HEK293 (cell line): ENCODE results near the gene B4GALNT4.

ENCODE experiments used
- BCL11B ChIP-seq: fragments of 450-650 bp; formaldehyde crosslinking; IDR thresholded peaks from 2 replicates; pipeline ENCODE4 v1.5.1; 2016; ENCODE audit warnings: low read depth, missing biosample characterization, missing genetic modification characterization
- BCL6B ChIP-seq: fragments of 450-650 bp; formaldehyde crosslinking; IDR thresholded peaks from 2 replicates; pipeline ENCODE4 v1.5.1; 2017; ENCODE audit warnings: missing biosample characterization, missing genetic modification characterization
- GLIS1 ChIP-seq: fragments of 450-650 bp; formaldehyde crosslinking; IDR thresholded peaks from 2 replicates; pipeline ENCODE4 v1.5.1; 2016; ENCODE audit warnings: missing biosample characterization, missing genetic modification characterization
- KLF1 ChIP-seq: fragments of 450-650 bp; formaldehyde crosslinking; IDR thresholded peaks from 2 replicates; pipeline ENCODE4 v1.5.1; 2016; ENCODE audit warnings: missing biosample characterization, missing genetic modification characterization
- KLF16 ChIP-seq: fragments of 450-650 bp; formaldehyde crosslinking; IDR thresholded peaks from 2 replicates; pipeline ENCODE4 v1.5.1; 2017; ENCODE audit warnings: missing biosample characterization, missing genetic modification characterization
- KLF8 ChIP-seq: fragments of 450-650 bp; formaldehyde crosslinking; IDR thresholded peaks from 2 replicates; pipeline ENCODE4 v1.5.1; 2016; ENCODE audit warnings: missing biosample characterization, missing genetic modification characterization
- RBAK ChIP-seq: fragments of 450-650 bp; formaldehyde crosslinking; IDR thresholded peaks from 2 replicates; pipeline ENCODE4 v1.5.1; 2016; ENCODE audit warnings: missing biosample characterization, missing genetic modification characterization
- REST ChIP-seq: fragments of 450-650 bp; formaldehyde crosslinking; IDR thresholded peaks from 2 replicates; pipeline ENCODE4 v1.5.1; 2016; ENCODE audit warnings: missing biosample characterization, missing genetic modification characterization
- SP2 ChIP-seq: fragments of 450-650 bp; formaldehyde crosslinking; IDR thresholded peaks from 2 replicates; pipeline ENCODE4 v1.5.1; 2016; ENCODE audit warnings: missing biosample characterization, missing genetic modification characterization
- TSHZ1 ChIP-seq: fragments of 450-650 bp; formaldehyde crosslinking; IDR thresholded peaks from 2 replicates; pipeline ENCODE4 v1.5.1; 2016; ENCODE audit warnings: missing biosample characterization, missing genetic modification characterization, borderline replicate concordance
- ZBTB7A ChIP-seq: fragments of 450-650 bp; formaldehyde crosslinking; IDR thresholded peaks from 2 replicates; pipeline ENCODE4 v1.5.1; 2016; ENCODE audit warnings: low read depth, missing biosample characterization, missing genetic modification characterization
- ZIC2 ChIP-seq: fragments of 450-650 bp; formaldehyde crosslinking; IDR thresholded peaks from 2 replicates; pipeline ENCODE4 v1.5.1; 2016; ENCODE audit warnings: missing biosample characterization, missing genetic modification characterization
- ZNF112 ChIP-seq: fragments of 450-650 bp; formaldehyde crosslinking; IDR thresholded peaks from 2 replicates; pipeline ENCODE4 v1.5.0; 2017; ENCODE audit warnings: missing biosample characterization, missing genetic modification characterization
- ZNF133 ChIP-seq: fragments of 450-650 bp; formaldehyde crosslinking; IDR thresholded peaks from 2 replicates; pipeline ENCODE4 v1.5.1; 2016; ENCODE audit warnings: missing biosample characterization, missing genetic modification characterization
- ZNF157 ChIP-seq: fragments of 450-650 bp; formaldehyde crosslinking; IDR thresholded peaks from 2 replicates; pipeline ENCODE4 v1.5.1; 2016; ENCODE audit warnings: missing biosample characterization, missing genetic modification characterization
- ZNF248 ChIP-seq: fragments of 450-650 bp; formaldehyde crosslinking; IDR thresholded peaks from 2 replicates; pipeline ENCODE4 v1.5.1; 2017; ENCODE audit warnings: missing biosample characterization, missing genetic modification characterization
- ZNF274 ChIP-seq, 2 experiments: fragments of 200-500 bp in 1 of 2; fragments of 450-650 bp in 1 of 2; sonication (Bioruptor generic) in 1 of 2; formaldehyde crosslinking in 1 of 2; IDR thresholded peaks; 2 replicates each; pipeline versions ENCODE4 v1.5.1 to v1.6.1; 2014 to 2016; ENCODE audit warnings: borderline replicate concordance in 1 of 2, inconsistent platforms in 1 of 2, low read length in 1 of 2, missing biosample characterization in 1 of 2, missing genetic modification characterization in 1 of 2
- ZNF341 ChIP-seq: fragments of 450-650 bp; formaldehyde crosslinking; IDR thresholded peaks from 2 replicates; pipeline ENCODE4; 2016; ENCODE audit warnings: low read depth, missing biosample characterization, missing genetic modification characterization
- ZNF513 ChIP-seq: fragments of 450-650 bp; IDR thresholded peaks from 2 replicates; pipeline ENCODE4 v1.5.1; 2018; ENCODE audit warnings: missing biosample characterization, missing genetic modification characterization
- ZNF560 ChIP-seq: fragments of 450-650 bp; formaldehyde crosslinking; IDR thresholded peaks from 2 replicates; pipeline ENCODE4 v1.5.1; 2017; ENCODE audit warnings: missing biosample characterization, missing genetic modification characterization, borderline replicate concordance
- ZNF600 ChIP-seq: fragments of 450-650 bp; formaldehyde crosslinking; IDR thresholded peaks from 2 replicates; pipeline ENCODE4 v1.5.1; 2016; ENCODE audit warnings: missing biosample characterization, missing genetic modification characterization
- ZNF624 ChIP-seq: fragments of 450-650 bp; formaldehyde crosslinking; IDR thresholded peaks from 2 replicates; pipeline ENCODE4 v1.5.1; 2017; ENCODE audit warnings: missing biosample characterization, missing genetic modification characterization
- ZNF837 ChIP-seq: fragments of 450-650 bp; formaldehyde crosslinking; IDR thresholded peaks from 2 replicates; pipeline ENCODE4 v1.5.1; 2016; ENCODE audit warnings: missing biosample characterization, missing genetic modification characterization

The B4GALNT4 gene

GRCh38 chr11:368414-369335 lies 624 bp upstream of the B4GALNT4 start (continued):
- TF ChIP-seq SP2 (tag by site-specific recombination), result 0 out of 2 replicates have a peak, but pooled peaks have one; percentile 5
- TF ChIP-seq ZBTB7A (tag by site-specific recombination), result no peak
- peak; percentile 56; the same call in 1 of the 2 replicates for TF ChIP-seq ZIC2
- TF ChIP-seq ZNF157 (tag by site-specific recombination), result no peak
- no peak for TF ChIP-seq ZNF560 (tag by site-specific recombination)
- TF ChIP-seq BCL11B (tag by site-specific recombination), result no peak
- TF ChIP-seq ZNF133, result no peak
- no peak for TF ChIP-seq BCL6B (tag by site-specific recombination)
- peak; percentile 44; the same call in 1 of the 2 replicates for TF ChIP-seq KLF1 (tag by site-specific recombination)
- TF ChIP-seq ZNF624 (tag by site-specific recombination), result no peak
- TF ChIP-seq ZNF341 (tag by site-specific recombination), result no peak
- TF ChIP-seq ZNF600 (tag by site-specific recombination), result 0 out of 2 replicates have a peak, but pooled peaks have one; percentile 33
- no peak for TF ChIP-seq TSHZ1
- no peak for TF ChIP-seq KLF16 (tag by site-specific recombination)
- TF ChIP-seq ZNF248 (tag by site-specific recombination), result no peak
- no peak for TF ChIP-seq ZNF837 (tag by site-specific recombination)
- TF ChIP-seq ZNF274 (IDR thresholded peaks at IDR 0.05; ENCODE audit: low read length), result no peak
- TF ChIP-seq ZNF274 (tag by site-specific recombination; IDR thresholded peaks at IDR 0.05; ENCODE audit: borderline replicate concordance), result no peak
- TF ChIP-seq RBAK (tag by site-specific recombination), result no peak
- peak; percentile 91 for TF ChIP-seq GLIS1 (tag by site-specific recombination)
- TF ChIP-seq KLF8, result peak; percentile 19; the same call in 1 of the 2 replicates
- no peak for TF ChIP-seq ZNF513 (tag by site-specific recombination)
- TF ChIP-seq REST (tag by site-specific recombination), result peak; percentile 88
- no peak for TF ChIP-seq ZNF112 (tag by site-specific recombination)
- TF ChIP-seq, all 188 proteins: peak for 14
